Measurements from ENCODE around the gene CALHM5.

DNA sequence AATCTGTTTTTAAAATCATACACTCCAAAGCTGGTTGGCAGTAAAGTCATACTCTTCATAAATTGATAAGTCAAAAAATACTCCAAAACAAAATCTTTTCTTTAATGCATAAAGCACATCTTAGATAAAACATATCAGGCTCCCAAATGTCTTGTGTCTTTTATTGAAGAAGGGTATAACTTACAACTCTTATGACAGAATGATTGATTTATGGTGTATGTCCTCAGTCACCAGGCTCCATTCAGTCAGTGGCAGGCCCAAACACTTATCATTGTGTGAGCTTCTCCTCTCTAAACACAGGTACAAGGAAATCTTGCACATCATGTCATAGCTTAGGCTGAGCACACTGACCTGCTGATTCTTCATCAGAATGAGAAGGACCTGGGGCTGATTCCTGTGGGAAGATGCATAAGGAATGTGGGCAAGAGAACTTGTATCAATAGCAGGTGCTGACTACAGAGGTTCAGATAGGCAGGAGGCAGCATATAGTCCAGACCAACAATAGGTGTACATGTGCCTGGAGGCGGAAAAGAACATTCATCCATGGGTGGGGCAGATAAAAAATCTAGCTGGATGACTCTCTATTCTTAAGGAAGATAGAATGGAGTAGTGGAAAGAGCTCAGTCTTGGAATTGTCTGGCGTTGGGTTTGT, 1.9 kb downstream of the CALHM5 start:
- TF ChIP-seq RAD21 (IDR thresholded peaks at IDR 0.05; ENCODE audit: low read depth) (no peak), EZH2 (IDR thresholded peaks at IDR 0.05) (no peak), POLR2A (IDR thresholded peaks at IDR 0.05; ENCODE audit: borderline replicate concordance, extremely low read depth, insufficient read depth, insufficient read length) (no peak), SP1 (IDR thresholded peaks at IDR 0.05; ENCODE audit: low read depth) (no peak), TCF7L2 (IDR thresholded peaks at IDR 0.05; ENCODE audit: borderline replicate concordance, extremely low read depth, insufficient read depth, insufficient read length) (no peak)
- TF ChIP-seq, protein P1, sequence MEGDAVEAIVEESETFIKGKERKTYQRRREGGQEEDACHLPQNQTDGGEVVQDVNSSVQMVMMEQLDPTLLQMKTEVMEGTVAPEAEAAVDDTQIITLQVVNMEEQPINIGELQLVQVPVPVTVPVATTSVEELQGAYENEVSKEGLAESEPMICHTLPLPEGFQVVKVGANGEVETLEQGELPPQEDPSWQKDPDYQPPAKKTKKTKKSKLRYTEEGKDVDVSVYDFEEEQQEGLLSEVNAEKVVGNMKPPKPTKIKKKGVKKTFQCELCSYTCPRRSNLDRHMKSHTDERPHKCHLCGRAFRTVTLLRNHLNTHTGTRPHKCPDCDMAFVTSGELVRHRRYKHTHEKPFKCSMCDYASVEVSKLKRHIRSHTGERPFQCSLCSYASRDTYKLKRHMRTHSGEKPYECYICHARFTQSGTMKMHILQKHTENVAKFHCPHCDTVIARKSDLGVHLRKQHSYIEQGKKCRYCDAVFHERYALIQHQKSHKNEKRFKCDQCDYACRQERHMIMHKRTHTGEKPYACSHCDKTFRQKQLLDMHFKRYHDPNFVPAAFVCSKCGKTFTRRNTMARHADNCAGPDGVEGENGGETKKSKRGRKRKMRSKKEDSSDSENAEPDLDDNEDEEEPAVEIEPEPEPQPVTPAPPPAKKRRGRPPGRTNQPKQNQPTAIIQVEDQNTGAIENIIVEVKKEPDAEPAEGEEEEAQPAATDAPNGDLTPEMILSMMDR (IDR thresholded peaks at IDR 0.05 in 2 of 3, conservative IDR thresholded peaks at IDR 0.05 in 1 of 3; ENCODE audit: borderline replicate concordance in 1 of 3, insufficient read depth in 1 of 3, low read depth in 2 of 3, low read length in 2 of 3): no peak
- TF ChIP-seq, protein P2, sequence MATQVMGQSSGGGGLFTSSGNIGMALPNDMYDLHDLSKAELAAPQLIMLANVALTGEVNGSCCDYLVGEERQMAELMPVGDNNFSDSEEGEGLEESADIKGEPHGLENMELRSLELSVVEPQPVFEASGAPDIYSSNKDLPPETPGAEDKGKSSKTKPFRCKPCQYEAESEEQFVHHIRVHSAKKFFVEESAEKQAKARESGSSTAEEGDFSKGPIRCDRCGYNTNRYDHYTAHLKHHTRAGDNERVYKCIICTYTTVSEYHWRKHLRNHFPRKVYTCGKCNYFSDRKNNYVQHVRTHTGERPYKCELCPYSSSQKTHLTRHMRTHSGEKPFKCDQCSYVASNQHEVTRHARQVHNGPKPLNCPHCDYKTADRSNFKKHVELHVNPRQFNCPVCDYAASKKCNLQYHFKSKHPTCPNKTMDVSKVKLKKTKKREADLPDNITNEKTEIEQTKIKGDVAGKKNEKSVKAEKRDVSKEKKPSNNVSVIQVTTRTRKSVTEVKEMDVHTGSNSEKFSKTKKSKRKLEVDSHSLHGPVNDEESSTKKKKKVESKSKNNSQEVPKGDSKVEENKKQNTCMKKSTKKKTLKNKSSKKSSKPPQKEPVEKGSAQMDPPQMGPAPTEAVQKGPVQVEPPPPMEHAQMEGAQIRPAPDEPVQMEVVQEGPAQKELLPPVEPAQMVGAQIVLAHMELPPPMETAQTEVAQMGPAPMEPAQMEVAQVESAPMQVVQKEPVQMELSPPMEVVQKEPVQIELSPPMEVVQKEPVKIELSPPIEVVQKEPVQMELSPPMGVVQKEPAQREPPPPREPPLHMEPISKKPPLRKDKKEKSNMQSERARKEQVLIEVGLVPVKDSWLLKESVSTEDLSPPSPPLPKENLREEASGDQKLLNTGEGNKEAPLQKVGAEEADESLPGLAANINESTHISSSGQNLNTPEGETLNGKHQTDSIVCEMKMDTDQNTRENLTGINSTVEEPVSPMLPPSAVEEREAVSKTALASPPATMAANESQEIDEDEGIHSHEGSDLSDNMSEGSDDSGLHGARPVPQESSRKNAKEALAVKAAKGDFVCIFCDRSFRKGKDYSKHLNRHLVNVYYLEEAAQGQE (IDR thresholded peaks at IDR 0.05; ENCODE audit: low read depth): no peak

Data from HCT116 (cell line).